ENCODE measurements around the gene DDRGK1. TPM values are rescaled to one million over a fixed set of nuclear protein-coding genes. Genes with fewer than 3 reads are reported as not detected.

Gene DDRGK1
- total RNA-seq, 1 donor from 2014 or later = 62.7 TPM

DNA sequence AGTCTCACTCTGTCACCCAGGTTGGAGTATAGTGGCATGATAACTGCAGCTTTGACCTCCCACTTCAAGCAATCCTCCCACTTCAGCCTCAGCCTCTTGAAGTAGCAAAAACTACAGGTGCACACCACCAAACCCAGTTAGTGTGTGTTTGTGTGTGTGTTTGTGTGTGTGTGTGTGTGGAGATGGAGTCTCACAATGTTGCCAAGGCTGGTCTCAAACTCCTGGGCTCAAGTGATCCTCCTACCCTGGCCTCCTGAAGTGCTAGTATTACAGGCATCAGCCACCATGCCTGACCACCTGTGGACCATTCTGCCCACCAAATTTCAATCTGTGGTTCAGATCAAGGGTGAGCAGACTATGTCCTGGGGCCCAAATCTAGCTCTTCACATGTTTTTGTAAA is 53.6 kb downstream of the DDRGK1 start:
- no peaks in the 10 kb centered on the region for H3K9me3 Mint-ChIP-seq
- H3K4me1 Mint-ChIP-seq = peaks cover 2% of the 10 kb centered on the region
- peaks cover 29% of the 10 kb centered on the region for H3K36me3 Mint-ChIP-seq
- TF ChIP-seq, protein P1, sequence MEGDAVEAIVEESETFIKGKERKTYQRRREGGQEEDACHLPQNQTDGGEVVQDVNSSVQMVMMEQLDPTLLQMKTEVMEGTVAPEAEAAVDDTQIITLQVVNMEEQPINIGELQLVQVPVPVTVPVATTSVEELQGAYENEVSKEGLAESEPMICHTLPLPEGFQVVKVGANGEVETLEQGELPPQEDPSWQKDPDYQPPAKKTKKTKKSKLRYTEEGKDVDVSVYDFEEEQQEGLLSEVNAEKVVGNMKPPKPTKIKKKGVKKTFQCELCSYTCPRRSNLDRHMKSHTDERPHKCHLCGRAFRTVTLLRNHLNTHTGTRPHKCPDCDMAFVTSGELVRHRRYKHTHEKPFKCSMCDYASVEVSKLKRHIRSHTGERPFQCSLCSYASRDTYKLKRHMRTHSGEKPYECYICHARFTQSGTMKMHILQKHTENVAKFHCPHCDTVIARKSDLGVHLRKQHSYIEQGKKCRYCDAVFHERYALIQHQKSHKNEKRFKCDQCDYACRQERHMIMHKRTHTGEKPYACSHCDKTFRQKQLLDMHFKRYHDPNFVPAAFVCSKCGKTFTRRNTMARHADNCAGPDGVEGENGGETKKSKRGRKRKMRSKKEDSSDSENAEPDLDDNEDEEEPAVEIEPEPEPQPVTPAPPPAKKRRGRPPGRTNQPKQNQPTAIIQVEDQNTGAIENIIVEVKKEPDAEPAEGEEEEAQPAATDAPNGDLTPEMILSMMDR (IDR thresholded peaks at IDR 0.05; ENCODE audit: unreplicated experiment) = no peak
- DNase-seq (ENCODE audit: low spot score in 2 of 2, unreplicated experiment in 2 of 2) = no peak
- no peaks in the 10 kb centered on the region for H3K27me3 Mint-ChIP-seq (ENCODE audit: low read depth)
- no peak overlapping the region for H3K27ac Mint-ChIP-seq
- no peak overlapping the region for H3K4me3 Mint-ChIP-seq

DNA sequence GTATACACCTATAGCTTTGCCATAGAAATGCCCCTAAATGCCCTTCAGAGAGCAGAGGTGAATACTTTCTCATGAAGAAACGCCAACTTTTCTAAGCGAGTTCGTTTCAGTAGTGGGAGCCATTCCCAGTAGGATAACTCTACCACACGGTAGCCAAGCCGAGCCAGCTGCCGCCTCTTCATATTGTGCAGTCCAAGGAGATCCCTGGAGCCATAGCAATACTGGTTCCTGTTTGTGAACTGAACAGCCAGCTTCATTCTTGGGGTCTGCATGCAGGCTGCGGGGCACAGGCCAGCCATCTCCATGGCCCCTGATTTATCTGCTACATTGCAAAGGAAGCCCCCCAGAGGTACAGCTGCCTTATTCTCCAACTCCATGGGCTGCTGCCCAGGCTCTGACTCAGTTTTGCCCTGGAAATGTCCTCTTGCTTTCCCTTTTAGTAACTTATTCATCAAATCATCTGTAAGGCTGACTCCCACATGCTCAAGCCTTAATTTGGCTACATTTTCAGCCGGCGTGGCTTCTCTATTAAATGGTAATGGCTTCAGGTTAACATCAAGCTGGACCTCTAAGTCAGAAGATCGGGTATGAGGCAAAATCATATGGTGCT is 57.6 kb downstream of the DDRGK1 start:
- H3K4me3 Mint-ChIP-seq = no peak overlapping the region
- no peaks in the 10 kb centered on the region for H3K27me3 Mint-ChIP-seq (ENCODE audit: low read depth)
- peaks cover 38% of the 10 kb centered on the region for H3K36me3 Mint-ChIP-seq
- no peaks in the 10 kb centered on the region for H3K4me1 Mint-ChIP-seq
- DNase-seq (ENCODE audit: low spot score in 2 of 2, unreplicated experiment in 2 of 2) = no peak
- H3K9me3 Mint-ChIP-seq = peaks cover 8% of the 10 kb centered on the region
- no peak overlapping the region for H3K27ac Mint-ChIP-seq
- TF ChIP-seq, protein P1 (IDR thresholded peaks at IDR 0.05; ENCODE audit: unreplicated experiment) = no peak

DNA sequence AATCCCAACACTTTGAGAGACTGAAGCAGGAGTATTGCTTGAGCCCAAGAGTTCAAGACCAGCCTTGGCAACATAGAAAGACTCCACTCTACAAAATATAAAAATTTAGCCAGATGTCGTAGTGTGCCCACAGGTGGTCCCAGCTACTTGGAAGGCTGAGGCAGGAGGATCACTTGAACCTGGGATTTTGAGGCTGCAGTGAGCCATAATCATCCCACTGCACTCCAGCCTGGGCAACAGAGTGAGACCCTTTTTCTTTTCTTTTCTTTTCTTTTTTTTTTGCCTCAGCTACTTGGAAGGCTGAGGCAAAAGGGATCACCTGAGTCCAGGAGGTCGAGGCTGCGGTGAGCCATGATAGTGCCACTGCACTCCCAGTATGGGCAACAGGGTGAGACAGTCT is 62.7 kb downstream of the DDRGK1 start:
- Mint-ChIP-seq H3K4me3 (no peak overlapping the region), H3K36me3 (peaks cover 21% of the 10 kb centered on the region), H3K27me3 (ENCODE audit: low read depth) (no peaks in the 10 kb centered on the region), H3K9me3 (peaks cover 8% of the 10 kb centered on the region), H3K27ac (no peak overlapping the region), H3K4me1 (no peaks in the 10 kb centered on the region)
- TF ChIP-seq, protein P1 (IDR thresholded peaks at IDR 0.05; ENCODE audit: unreplicated experiment) = no peak
- no peak for DNase-seq (ENCODE audit: low spot score in 2 of 2, unreplicated experiment in 2 of 2)

Other genes with a start within 250 kb of the DDRGK1 start
- gene GNRH2, start 161.1 kb downstream of the DDRGK1 start, total RNA-seq = 1.6 to 2.1 TPM (median 1.9 TPM) in 3 replicates
- gene MRPS26, start 158.6 kb downstream of the DDRGK1 start, total RNA-seq = 56.9 to 66.3 TPM (median 57.0 TPM) in 3 replicates
- gene OXT, start 133.1 kb downstream of the DDRGK1 start, total RNA-seq = not detected in 3 replicates
- not detected in 3 replicates for gene AVP, start 120.0 kb downstream of the DDRGK1 start, total RNA-seq
- gene FASTKD5, start 44.8 kb downstream of the DDRGK1 start, total RNA-seq = 19.1 to 19.8 TPM (median 19.7 TPM) in 3 replicates
- gene UBOX5, start 44.8 kb downstream of the DDRGK1 start, total RNA-seq = 11.6 to 12.3 TPM (median 11.6 TPM) in 3 replicates
- 14.1 to 15.1 TPM (median 14.2 TPM) in 3 replicates for gene LZTS3, start 31.1 kb downstream of the DDRGK1 start, total RNA-seq
- 54.7 to 59.3 TPM (median 57.6 TPM) in 3 replicates for gene ITPA, start 4.8 kb upstream of the DDRGK1 start, total RNA-seq
- gene SLC4A11, start 34.5 kb upstream of the DDRGK1 start, total RNA-seq = 1.0 to 2.5 TPM (median 1.9 TPM) in 3 replicates
- gene DNAAF9, start 203.0 kb upstream of the DDRGK1 start, total RNA-seq = 18.0 to 20.3 TPM (median 20.2 TPM) in 3 replicates